HEK293 (cell line): ENCODE data around the gene BICRA.
A peak's percentile ranks its signal among the peaks of the same experiment; 100 is the strongest.

Experiments used
- CTCF ChIA-PET: fragments of 350-600 bp; formaldehyde crosslinking; extraction: SDS; loops from one replicate; lab custom pipeline; 2021; ENCODE audit warnings: antibody characterized with exemption; lab: Yijun Ruan, JAX
- POLR2A ChIA-PET: fragments of 300-600 bp; formaldehyde crosslinking; extraction: SDS; loops from one replicate; lab custom pipeline; 2020; ENCODE audit warnings: antibody characterized with exemption, inconsistent platforms; lab: Yijun Ruan, JAX
- H3K27ac ChIP-seq: fragments of 200-500 bp; sonication (Bioruptor generic); 2 replicates; pipeline ENCODE4 v1.5.1; 2014; ENCODE audit warnings: low read depth, low read length, control low read depth, inconsistent platforms; ENCODE audit errors: extremely low read depth
- H3K36me3 ChIP-seq, 2 experiments: fragments of 200-500 bp in 1 of 2; sonication (Bioruptor generic) in 1 of 2; 1 replicate in 1 of 2; 2 replicates in 1 of 2; pipeline ENCODE4 v1.5.1; 2014 to 2017; ENCODE audit warnings: inconsistent platforms in 2 of 2, low read length in 2 of 2; ENCODE audit not compliant: control insufficient read depth in 2 of 2, insufficient read depth in 1 of 2
- H3K4me1 ChIP-seq: fragments of 200-500 bp; sonication (Bioruptor generic); 2 replicates; pipeline ENCODE4 v1.5.1; 2014; ENCODE audit warnings: mild to moderate bottlenecking, low read length, inconsistent platforms; ENCODE audit not compliant: control insufficient read depth, insufficient read depth
- H3K4me3 ChIP-seq: 2 replicates; pipeline ENCODE4 v1.5.1; 2011; ENCODE audit warnings: low read depth, mild to moderate bottlenecking, control low read depth, low read length, moderate library complexity
- H3K9me3 ChIP-seq: fragments of 200-500 bp; sonication (Bioruptor generic); 2 replicates; pipeline ENCODE4 v1.5.1; 2014; ENCODE audit warnings: low read depth, low read length, inconsistent platforms; ENCODE audit not compliant: control insufficient read depth, insufficient read depth
- GFI1B ChIP-seq: fragments of 450-650 bp; formaldehyde crosslinking; IDR thresholded peaks from 2 replicates; pipeline ENCODE4 v1.5.1; 2016; ENCODE audit warnings: missing biosample characterization, missing genetic modification characterization
- GLIS2 ChIP-seq: fragments of 450-650 bp; formaldehyde crosslinking; IDR thresholded peaks from 2 replicates; pipeline ENCODE4 v1.5.1; 2016; ENCODE audit warnings: missing biosample characterization, missing genetic modification characterization
- KLF9 ChIP-seq: fragments of 450-650 bp; formaldehyde crosslinking; IDR thresholded peaks from 2 replicates; pipeline ENCODE4 v1.5.1; 2016; ENCODE audit warnings: missing biosample characterization, missing genetic modification characterization, low read depth
- PRDM10 ChIP-seq: fragments of 450-650 bp; formaldehyde crosslinking; IDR thresholded peaks from 2 replicates; pipeline ENCODE4 v1.5.1; 2016; ENCODE audit warnings: missing biosample characterization, missing genetic modification characterization
- SALL2 ChIP-seq: fragments of 450-650 bp; formaldehyde crosslinking; IDR thresholded peaks from 2 replicates; pipeline ENCODE4 v1.5.0; 2017; ENCODE audit warnings: missing biosample characterization, mild to moderate bottlenecking, missing genetic modification characterization, borderline replicate concordance
- ZBTB1 ChIP-seq: fragments of 450-650 bp; formaldehyde crosslinking; IDR thresholded peaks from 2 replicates; pipeline ENCODE4 v1.5.1; 2016; ENCODE audit warnings: missing biosample characterization, missing genetic modification characterization
- ZBTB17 ChIP-seq: fragments of 450-650 bp; formaldehyde crosslinking; IDR thresholded peaks from 2 replicates; pipeline ENCODE4 v1.5.1; 2016; ENCODE audit warnings: missing biosample characterization, missing genetic modification characterization
- ZNF133 ChIP-seq: fragments of 450-650 bp; formaldehyde crosslinking; IDR thresholded peaks from 2 replicates; pipeline ENCODE4 v1.5.1; 2016; ENCODE audit warnings: missing biosample characterization, missing genetic modification characterization
- ZNF146 ChIP-seq: fragments of 450-650 bp; formaldehyde crosslinking; IDR thresholded peaks from 2 replicates; pipeline ENCODE4 v1.5.1; 2016; ENCODE audit warnings: missing biosample characterization, missing genetic modification characterization
- ZNF623 ChIP-seq: fragments of 450-650 bp; formaldehyde crosslinking; IDR thresholded peaks from 2 replicates; pipeline ENCODE4 v1.5.1; 2016; ENCODE audit warnings: missing biosample characterization, missing genetic modification characterization
- ZNF768 ChIP-seq: fragments of 450-650 bp; formaldehyde crosslinking; IDR thresholded peaks from 2 replicates; pipeline ENCODE4 v1.5.1; 2018; ENCODE audit warnings: missing biosample characterization, mild to moderate bottlenecking, missing genetic modification characterization
- TF ChIP-seq, protein P1 (sequence below): fragments of 450-650 bp; formaldehyde crosslinking; IDR thresholded peaks from 2 replicates; pipeline ENCODE4 v1.5.1; 2017; ENCODE audit warnings: missing biosample characterization, missing genetic modification characterization
- TF ChIP-seq, protein P2 (sequence below): fragments of 450-650 bp; formaldehyde crosslinking; IDR thresholded peaks from 2 replicates; pipeline ENCODE4 v1.5.1; 2016; ENCODE audit warnings: missing biosample characterization, missing genetic modification characterization
- TF ChIP-seq, protein P3 (sequence below): fragments of 450-650 bp; formaldehyde crosslinking; IDR thresholded peaks from 2 replicates; pipeline ENCODE4 v1.5.1; 2016; ENCODE audit warnings: missing biosample characterization, missing genetic modification characterization
- TF ChIP-seq, protein P4 (sequence below): fragments of 450-650 bp; formaldehyde crosslinking; IDR thresholded peaks from 2 replicates; pipeline ENCODE4 v1.5.1; 2016; ENCODE audit warnings: missing biosample characterization, missing genetic modification characterization, low read depth
- TF ChIP-seq, protein P5 (sequence below): fragments of 450-650 bp; formaldehyde crosslinking; IDR thresholded peaks from 2 replicates; pipeline ENCODE4 v1.5.1; 2016; ENCODE audit warnings: missing biosample characterization, missing genetic modification characterization
- TF ChIP-seq, protein P6 (sequence below): fragments of 450-650 bp; formaldehyde crosslinking; IDR thresholded peaks from 2 replicates; pipeline ENCODE4 v1.5.1; 2016; ENCODE audit warnings: missing biosample characterization, missing genetic modification characterization
- TF ChIP-seq, protein P7 (sequence below): fragments of 450-650 bp; formaldehyde crosslinking; IDR thresholded peaks from 2 replicates; pipeline ENCODE4 v1.5.1; 2016; ENCODE audit warnings: missing biosample characterization, missing genetic modification characterization

BICRA gene

GRCh38 chr19:47614021-47614295 lies 5.0 kb downstream of the BICRA start (continued):
- TF ChIP-seq, protein P1, sequence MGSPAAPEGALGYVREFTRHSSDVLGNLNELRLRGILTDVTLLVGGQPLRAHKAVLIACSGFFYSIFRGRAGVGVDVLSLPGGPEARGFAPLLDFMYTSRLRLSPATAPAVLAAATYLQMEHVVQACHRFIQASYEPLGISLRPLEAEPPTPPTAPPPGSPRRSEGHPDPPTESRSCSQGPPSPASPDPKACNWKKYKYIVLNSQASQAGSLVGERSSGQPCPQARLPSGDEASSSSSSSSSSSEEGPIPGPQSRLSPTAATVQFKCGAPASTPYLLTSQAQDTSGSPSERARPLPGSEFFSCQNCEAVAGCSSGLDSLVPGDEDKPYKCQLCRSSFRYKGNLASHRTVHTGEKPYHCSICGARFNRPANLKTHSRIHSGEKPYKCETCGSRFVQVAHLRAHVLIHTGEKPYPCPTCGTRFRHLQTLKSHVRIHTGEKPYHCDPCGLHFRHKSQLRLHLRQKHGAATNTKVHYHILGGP (tag by site-specific recombination): no peak
- no peak for TF ChIP-seq KLF9 (tag by site-specific recombination)
- no peak for TF ChIP-seq SALL2
- TF ChIP-seq, protein P2, sequence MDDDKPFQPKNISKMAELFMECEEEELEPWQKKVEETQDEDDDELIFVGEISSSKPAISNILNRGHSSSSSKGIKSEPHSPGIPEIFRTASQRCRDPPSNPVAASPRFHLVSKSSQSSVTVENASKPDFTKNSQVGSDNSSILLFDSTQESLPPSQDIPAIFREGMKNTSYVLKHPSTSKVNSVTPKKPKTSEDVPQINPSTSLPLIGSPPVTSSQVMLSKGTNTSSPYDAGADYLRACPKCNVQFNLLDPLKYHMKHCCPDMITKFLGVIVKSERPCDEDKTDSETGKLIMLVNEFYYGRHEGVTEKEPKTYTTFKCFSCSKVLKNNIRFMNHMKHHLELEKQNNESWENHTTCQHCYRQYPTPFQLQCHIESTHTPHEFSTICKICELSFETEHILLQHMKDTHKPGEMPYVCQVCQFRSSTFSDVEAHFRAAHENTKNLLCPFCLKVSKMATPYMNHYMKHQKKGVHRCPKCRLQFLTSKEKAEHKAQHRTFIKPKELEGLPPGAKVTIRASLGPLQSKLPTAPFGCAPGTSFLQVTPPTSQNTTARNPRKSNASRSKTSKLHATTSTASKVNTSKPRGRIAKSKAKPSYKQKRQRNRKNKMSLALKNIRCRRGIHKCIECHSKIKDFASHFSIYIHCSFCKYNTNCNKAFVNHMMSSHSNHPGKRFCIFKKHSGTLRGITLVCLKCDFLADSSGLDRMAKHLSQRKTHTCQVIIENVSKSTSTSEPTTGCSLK (tag by site-specific recombination): no peak
- TF ChIP-seq ZBTB1 (tag by site-specific recombination): no peak
- TF ChIP-seq, protein P3, sequence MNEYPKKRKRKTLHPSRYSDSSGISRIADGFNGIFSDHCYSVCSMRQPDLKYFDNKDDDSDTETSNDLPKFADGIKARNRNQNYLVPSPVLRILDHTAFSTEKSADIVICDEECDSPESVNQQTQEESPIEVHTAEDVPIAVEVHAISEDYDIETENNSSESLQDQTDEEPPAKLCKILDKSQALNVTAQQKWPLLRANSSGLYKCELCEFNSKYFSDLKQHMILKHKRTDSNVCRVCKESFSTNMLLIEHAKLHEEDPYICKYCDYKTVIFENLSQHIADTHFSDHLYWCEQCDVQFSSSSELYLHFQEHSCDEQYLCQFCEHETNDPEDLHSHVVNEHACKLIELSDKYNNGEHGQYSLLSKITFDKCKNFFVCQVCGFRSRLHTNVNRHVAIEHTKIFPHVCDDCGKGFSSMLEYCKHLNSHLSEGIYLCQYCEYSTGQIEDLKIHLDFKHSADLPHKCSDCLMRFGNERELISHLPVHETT: no peak
- TF ChIP-seq GFI1B: no peak
- TF ChIP-seq GLIS2 (tag by site-specific recombination): no peak
- TF ChIP-seq, protein P4, sequence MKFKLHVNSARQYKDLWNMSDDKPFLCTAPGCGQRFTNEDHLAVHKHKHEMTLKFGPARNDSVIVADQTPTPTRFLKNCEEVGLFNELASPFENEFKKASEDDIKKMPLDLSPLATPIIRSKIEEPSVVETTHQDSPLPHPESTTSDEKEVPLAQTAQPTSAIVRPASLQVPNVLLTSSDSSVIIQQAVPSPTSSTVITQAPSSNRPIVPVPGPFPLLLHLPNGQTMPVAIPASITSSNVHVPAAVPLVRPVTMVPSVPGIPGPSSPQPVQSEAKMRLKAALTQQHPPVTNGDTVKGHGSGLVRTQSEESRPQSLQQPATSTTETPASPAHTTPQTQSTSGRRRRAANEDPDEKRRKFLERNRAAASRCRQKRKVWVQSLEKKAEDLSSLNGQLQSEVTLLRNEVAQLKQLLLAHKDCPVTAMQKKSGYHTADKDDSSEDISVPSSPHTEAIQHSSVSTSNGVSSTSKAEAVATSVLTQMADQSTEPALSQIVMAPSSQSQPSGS: no peak
- TF ChIP-seq, protein P5, sequence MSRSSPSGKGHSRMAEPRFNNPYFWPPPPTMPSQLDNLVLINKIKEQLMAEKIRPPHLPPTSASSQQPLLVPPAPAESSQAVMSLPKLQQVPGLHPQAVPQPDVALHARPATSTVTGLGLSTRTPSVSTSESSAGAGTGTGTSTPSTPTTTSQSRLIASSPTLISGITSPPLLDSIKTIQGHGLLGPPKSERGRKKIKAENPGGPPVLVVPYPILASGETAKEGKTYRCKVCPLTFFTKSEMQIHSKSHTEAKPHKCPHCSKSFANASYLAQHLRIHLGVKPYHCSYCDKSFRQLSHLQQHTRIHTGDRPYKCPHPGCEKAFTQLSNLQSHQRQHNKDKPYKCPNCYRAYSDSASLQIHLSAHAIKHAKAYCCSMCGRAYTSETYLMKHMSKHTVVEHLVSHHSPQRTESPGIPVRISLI: no peak
- no peak for TF ChIP-seq ZNF768

- no peaks in the 10 kb centered on the region for H3K9me3 ChIP-seq
- ChIA-PET POLR2A (interaction anchor here (1.2 kb wide), 1 partner anchor 12 kb away, joined by 4 read pairs; no protein-coding TSS in a partner anchor), CTCF (no interaction called here)
- TF ChIP-seq ZNF623 (tag by site-specific recombination): no peak
- peak; percentile 95 for TF ChIP-seq ZNF146
- TF ChIP-seq, protein P6, sequence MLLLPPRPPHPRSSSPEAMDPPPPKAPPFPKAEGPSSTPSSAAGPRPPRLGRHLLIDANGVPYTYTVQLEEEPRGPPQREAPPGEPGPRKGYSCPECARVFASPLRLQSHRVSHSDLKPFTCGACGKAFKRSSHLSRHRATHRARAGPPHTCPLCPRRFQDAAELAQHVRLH (tag by site-specific recombination): peak; percentile 91
- H3K4me3 ChIP-seq: no peak overlapping the region
- peaks cover 10% of the 10 kb centered on the region for H3K4me1 ChIP-seq
- H3K36me3 ChIP-seq: peaks cover 11 to 17% of the 10 kb centered on the region in 2 experiments; a peak in 2 of 3 replicates
- no peak overlapping the region for H3K27ac ChIP-seq
These were observed 5.6 kb downstream of the BICRA start for GRCh38 chr19:47614559-47614958.

DNA sequence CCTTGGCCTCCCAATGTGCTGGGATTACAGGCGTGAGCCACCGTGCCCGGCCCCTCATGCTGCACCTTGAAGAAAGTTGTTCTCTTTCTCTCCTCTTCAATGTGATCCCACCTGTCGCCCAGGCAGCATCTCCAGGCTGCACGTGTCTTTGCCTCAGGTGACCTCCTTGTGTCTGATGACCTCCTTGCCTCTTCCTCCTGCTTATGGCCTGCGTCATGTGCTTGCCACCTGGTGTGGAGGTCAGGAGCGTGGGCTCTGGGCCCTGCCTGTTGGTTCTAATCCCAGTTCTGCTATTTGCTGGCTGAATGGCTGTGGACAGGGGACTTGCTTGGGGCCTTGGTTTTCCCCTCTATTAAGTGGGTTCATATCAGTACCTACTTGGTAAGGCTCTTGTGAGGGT lies 6.3 kb downstream of the BICRA start:
- peaks cover 14 to 18% of the 10 kb centered on the region in 2 experiments; a peak in 2 of 3 replicates for H3K36me3 ChIP-seq
- TF ChIP-seq PRDM10 (no peak), ZBTB17 (tag by site-specific recombination) (no peak), ZNF133 (tag by site-specific recombination) (no peak)
- TF ChIP-seq, protein P7, sequence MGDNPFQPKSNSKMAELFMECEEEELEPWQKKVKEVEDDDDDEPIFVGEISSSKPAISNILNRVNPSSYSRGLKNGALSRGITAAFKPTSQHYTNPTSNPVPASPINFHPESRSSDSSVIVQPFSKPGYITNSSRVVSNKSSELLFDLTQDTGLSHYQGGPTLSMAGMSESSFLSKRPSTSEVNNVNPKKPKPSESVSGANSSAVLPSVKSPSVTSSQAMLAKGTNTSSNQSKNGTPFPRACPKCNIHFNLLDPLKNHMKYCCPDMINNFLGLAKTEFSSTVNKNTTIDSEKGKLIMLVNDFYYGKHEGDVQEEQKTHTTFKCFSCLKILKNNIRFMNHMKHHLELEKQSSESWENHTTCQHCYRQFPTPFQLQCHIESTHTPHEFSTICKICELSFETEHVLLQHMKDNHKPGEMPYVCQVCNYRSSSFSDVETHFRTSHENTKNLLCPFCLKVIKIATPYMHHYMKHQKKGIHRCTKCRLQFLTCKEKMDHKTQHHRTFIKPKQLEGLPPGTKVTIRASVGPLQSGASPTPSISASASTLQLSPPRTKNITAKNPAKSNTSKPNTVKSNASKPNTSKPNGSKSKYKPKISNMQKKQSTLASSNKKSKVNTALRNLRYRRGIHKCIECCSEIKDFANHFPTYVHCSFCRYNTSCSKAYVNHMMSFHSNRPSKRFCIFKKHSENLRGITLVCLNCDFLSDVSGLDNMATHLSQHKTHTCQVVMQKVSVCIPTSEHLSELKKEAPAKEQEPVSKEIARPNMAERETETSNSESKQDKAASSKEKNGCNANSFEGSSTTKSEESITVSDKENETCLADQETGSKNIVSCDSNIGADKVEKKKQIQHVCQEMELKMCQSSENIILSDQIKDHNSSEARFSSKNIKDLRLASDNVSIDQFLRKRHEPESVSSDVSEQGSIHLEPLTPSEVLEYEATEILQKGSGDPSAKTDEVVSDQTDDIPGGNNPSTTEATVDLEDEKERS (tag by site-specific recombination): no peak

More for the DNA sequence above, 6.3 kb downstream of the BICRA start:
- CTCF ChIA-PET: no interaction called here
- Histone ChIP-seq H3K27ac (no peak overlapping the region), H3K4me3 (no peak overlapping the region), H3K4me1 (peaks cover 10% of the 10 kb centered on the region), H3K9me3 (no peaks in the 10 kb centered on the region)
- POLR2A ChIA-PET: no interaction called here
